GM23248 (cell line): ENCODE data around the gene LCN12. TPM values are rescaled to one million over a fixed set of nuclear protein-coding genes. Genes with fewer than 3 reads are reported as not detected.

Experiments
- DNase-seq: peaks from one replicate; pipeline ENCODE4 v3.0.0-alpha.2; 2015
- H2AFZ ChIP-seq: fragments of 200-600 bp; sonication (generic); 2 replicates; pipeline ENCODE4 v1.6.1; 2016; ENCODE audit warnings: antibody characterized with exemption
- H3F3A ChIP-seq: fragments of 200-600 bp; sonication (generic); 2 replicates; pipeline ENCODE4 v1.6.1; 2016; ENCODE audit warnings: mild to moderate bottlenecking, antibody characterized with exemption, mixed run types; ENCODE audit not compliant: insufficient read depth
- H3K27ac ChIP-seq: fragments of 200-600 bp; sonication (generic); 2 replicates; pipeline ENCODE4 v1.5.1; 2016; ENCODE audit warnings: mild to moderate bottlenecking
- H3K27me3 ChIP-seq: fragments of 200-600 bp; sonication (generic); replicated peaks from 2 replicates; pipeline ENCODE4 v1.6.1; 2016; ENCODE audit warnings: mild to moderate bottlenecking; ENCODE audit not compliant: insufficient read depth
- H3K36me3 ChIP-seq: fragments of 200-600 bp; sonication (generic); 2 replicates; pipeline ENCODE4 v1.6.1; 2016; ENCODE audit warnings: low read depth, mild to moderate bottlenecking
- H3K4me1 ChIP-seq: fragments of 200-600 bp; sonication (generic); 2 replicates; pipeline ENCODE4 v1.6.1; 2016; ENCODE audit warnings: mild to moderate bottlenecking; ENCODE audit not compliant: insufficient read depth
- H3K4me2 ChIP-seq: fragments of 200-600 bp; sonication (generic); one replicate; pipeline ENCODE4 v1.6.1; 2016; ENCODE audit warnings: mild to moderate bottlenecking; ENCODE audit not compliant: unreplicated experiment
- H3K4me3 ChIP-seq: fragments of 200-600 bp; sonication (generic); 2 replicates; pipeline ENCODE4 v1.5.1; 2016; ENCODE audit warnings: mild to moderate bottlenecking
- H3K79me2 ChIP-seq: fragments of 200-600 bp; sonication (generic); 2 replicates; pipeline ENCODE4 v1.6.1; 2016; ENCODE audit warnings: mild to moderate bottlenecking; ENCODE audit not compliant: insufficient read depth
- H3K9ac ChIP-seq: fragments of 200-600 bp; sonication (generic); 2 replicates; pipeline ENCODE4 v1.6.1; 2016; ENCODE audit warnings: mild to moderate bottlenecking
- H3K9me2 ChIP-seq: fragments of 200-600 bp; sonication (generic); 2 replicates; pipeline ENCODE4 v1.6.1; 2016; ENCODE audit warnings: mixed run types, mild to moderate bottlenecking, moderate library complexity; ENCODE audit not compliant: insufficient read depth
- H3K9me3 ChIP-seq: fragments of 200-600 bp; sonication (generic); one replicate; pipeline ENCODE4 v1.6.1; 2017; ENCODE audit warnings: low read depth
- H4K20me1 ChIP-seq: fragments of 200-600 bp; sonication (generic); 2 replicates; pipeline ENCODE4 v1.6.0; 2016; ENCODE audit not compliant: insufficient read depth
- EZH2 ChIP-seq: fragments of 200-600 bp; sonication (generic); IDR thresholded peaks from 2 replicates; pipeline ENCODE4 v1.6.1; 2018; ENCODE audit warnings: antibody characterized with exemption, mild to moderate bottlenecking; ENCODE audit not compliant: insufficient read depth, poor library complexity, severe bottlenecking
- EZH2phosphoT487 ChIP-seq: fragments of 200-600 bp; sonication (generic); IDR thresholded peaks from 2 replicates; pipeline ENCODE4 v1.6.1; 2018; ENCODE audit warnings: antibody characterized with exemption, moderate library complexity, mild to moderate bottlenecking, low read depth; ENCODE audit not compliant: insufficient read depth
- WGBS, 2 experiments: methylation state at CpG; one replicate each; pipeline ENCODE4 v1.1.6; 2015 to 2017; ENCODE audit warnings: low lambda C conversion rate in 2 of 2, low coverage in 1 of 2; ENCODE audit errors: missing lambda C conversion rate in 2 of 2; 5-methylcytosine and 5-hydroxymethylcytosine counted together
- in situ Hi-C: fragments of 300-500 bp; cut with MboI; formaldehyde crosslinking; loops from 2 replicates; pipeline ENCODE4 v1.15.0; 2020
- polyA plus RNA-seq: library from polyadenylated mRNA; unstranded; fragments of >200 nt; fragmentation: Nextera tagmentation; extraction: Ambion mirVana; gene quantifications from 2 replicates; pipeline ENCODE4 v1.2.1, GENCODE V29; 2016
- total RNA-seq: library from RNA; depleted of rRNA; stranded (reverse); fragments of >200 nt; shearing (Covaris generic); gene quantifications from 2 replicates; pipeline ENCODE4 v1.2.3, GENCODE V29; 2014; rRNA removed

Gene LCN12
- total RNA-seq: not detected in 2 replicates
- not detected in 2 replicates for polyA plus RNA-seq

DNA sequence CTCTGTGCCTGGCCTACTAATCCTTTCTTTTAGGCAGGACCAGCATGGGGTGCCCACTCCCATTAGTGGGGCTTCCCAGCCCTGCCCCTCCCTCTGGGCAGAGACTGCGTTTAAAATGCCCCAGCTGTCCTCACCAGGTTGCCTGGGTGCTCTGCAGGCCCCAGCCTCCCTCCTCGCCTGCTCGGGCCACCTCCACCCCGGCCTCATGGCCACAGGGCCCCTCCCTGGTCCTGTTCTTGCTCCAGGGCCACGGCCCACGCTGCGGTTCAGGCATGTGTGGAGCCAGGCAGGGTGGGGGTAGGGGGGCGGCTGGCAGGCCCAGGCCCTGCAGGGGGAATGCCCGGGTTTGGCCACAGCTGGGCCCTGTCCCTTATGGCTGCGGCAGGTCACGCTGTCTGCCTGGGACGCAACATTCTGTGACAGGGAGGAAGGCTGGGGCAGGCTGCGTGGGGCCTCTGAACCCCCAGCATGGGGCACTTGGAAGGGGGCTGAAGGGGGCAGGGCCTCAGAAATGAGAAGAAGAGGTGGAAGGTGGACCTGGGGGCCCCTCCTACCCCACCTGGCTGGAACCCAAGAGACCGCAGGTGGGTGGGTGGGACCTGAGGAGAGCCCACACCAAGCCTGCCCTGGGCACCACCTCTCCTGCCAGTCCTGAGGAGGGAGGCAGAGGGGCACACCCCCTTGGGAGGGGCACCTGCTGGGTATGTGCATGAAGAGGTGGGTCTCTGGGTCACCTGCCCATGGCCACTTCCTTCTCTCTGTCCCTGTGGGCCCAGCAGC lies at the start of gene LCN12:
Gene LCN12, plus strand, starts transcription at position 733 of the 780 bp plus-strand sequence. CDS start 55 bp downstream, outside the sequence.
- WGBS, 2 experiments: 75% methylated on average over 8 to 14 of the region's 14 CpGs
- TF ChIP-seq EZH2 (no peak), EZH2phosphoT487 (no peak)

DNA sequence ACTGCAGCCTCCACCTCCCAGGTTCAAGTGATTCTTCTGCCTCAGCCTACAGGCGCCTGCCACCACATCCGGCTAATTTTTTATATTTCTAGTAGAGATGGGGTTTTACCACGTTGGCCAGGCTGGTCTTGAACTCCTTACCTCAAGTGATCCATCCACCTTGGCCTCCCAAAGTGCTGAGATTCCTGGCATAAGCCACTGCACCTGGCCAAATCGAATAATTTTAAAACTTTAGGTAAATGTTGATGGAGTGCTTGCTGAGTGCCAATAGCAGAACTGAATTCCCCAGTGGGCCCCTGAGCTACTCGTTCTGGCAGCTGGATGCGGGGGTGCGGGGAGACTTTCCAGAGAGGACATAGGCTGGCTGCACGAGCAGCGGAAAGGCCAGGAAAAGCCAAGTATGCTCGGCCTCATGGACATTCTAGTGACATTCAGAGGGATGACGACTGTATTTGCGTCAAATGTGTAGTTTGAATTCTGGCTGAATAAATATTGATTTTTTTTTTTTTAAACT lies 49.0 kb upstream of the LCN12 start:
- H3K4me1 ChIP-seq: peaks cover 19% of the 10 kb centered on the region
- DNase-seq: no peak
- in situ Hi-C loops: no loop called here
- H3K4me2 ChIP-seq: no peak overlapping the region
- no peak overlapping the region for H3K9ac ChIP-seq
- no peaks in the 10 kb centered on the region for H3K27me3 ChIP-seq
- peak overlapping the region; percentile 67; the same call in 1 of the 2 replicates for H3K27ac ChIP-seq
- H3K4me3 ChIP-seq: no peak overlapping the region
- H3F3A ChIP-seq: peaks cover 11% of the 10 kb centered on the region
- H3K9me2 ChIP-seq: no peaks in the 10 kb centered on the region
- TF ChIP-seq EZH2 (no peak), EZH2phosphoT487 (no peak)
- 90 to 95% methylated on average over 11 to 12 of the region's 12 CpGs for WGBS, 2 experiments
- H3K79me2 ChIP-seq: peaks cover 24% of the 10 kb centered on the region
- no peaks in the 10 kb centered on the region for H4K20me1 ChIP-seq
- H2AFZ ChIP-seq: no peak overlapping the region
- peaks cover 3% of the 10 kb centered on the region; the same call in 1 of the 2 replicates for H3K36me3 ChIP-seq
- no peaks in the 10 kb centered on the region for H3K9me3 ChIP-seq

More for the DNA sequence above, at the start of gene LCN12:
- no peak within 1 kb of the TSS for H3K9ac ChIP-seq
- H3K79me2 ChIP-seq: no peaks in the 10 kb centered on the region
- no peak within 1 kb of the TSS for H3K4me2 ChIP-seq
- no peaks in the 10 kb centered on the region for H3K9me2 ChIP-seq
- DNase-seq: no peak
- no peaks in the 10 kb centered on the region for H3K36me3 ChIP-seq
- H3F3A ChIP-seq: no peaks in the 10 kb centered on the region
- H4K20me1 ChIP-seq: no peaks in the 10 kb centered on the region
- no peaks in the 10 kb centered on the region; the same call in 1 of the 2 replicates for H3K27me3 ChIP-seq
- no peak within 1 kb of the TSS for H3K27ac ChIP-seq
- H3K4me1 ChIP-seq: no peaks in the 10 kb centered on the region
- in situ Hi-C loops: no loop called here
- H3K9me3 ChIP-seq: no peaks in the 10 kb centered on the region
- H3K4me3 ChIP-seq: no peak within 1 kb of the TSS
- H2AFZ ChIP-seq: no peak within 1 kb of the TSS

DNA sequence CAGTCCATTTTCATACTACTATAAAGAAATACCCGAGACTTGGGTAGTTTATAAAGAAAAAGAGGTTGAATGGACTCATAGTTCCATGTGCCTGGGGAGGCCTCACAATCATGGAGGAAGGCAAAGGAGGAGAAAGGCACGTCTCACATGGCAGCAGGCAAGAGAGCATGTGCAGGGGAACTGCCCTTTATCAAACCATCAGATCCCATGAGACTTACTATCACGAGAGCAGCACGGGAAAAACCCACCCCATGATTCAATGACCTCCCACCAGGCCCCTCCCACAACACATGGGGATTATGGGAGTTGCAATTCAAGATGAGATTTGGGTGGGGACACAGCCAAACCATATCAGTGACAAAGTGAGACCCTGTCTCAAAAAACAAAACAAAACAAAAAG lies 45.8 kb upstream of the LCN12 start:
- Histone ChIP-seq H3K79me2 (peaks cover 24% of the 10 kb centered on the region), H3K4me3 (no peak overlapping the region), H3K9ac (no peak overlapping the region), H3K4me2 (no peak overlapping the region), H3F3A (peaks cover 3% of the 10 kb centered on the region), H4K20me1 (no peaks in the 10 kb centered on the region), H3K9me2 (no peaks in the 10 kb centered on the region), H3K9me3 (no peaks in the 10 kb centered on the region), H3K4me1 (peaks cover 15% of the 10 kb centered on the region), H2AFZ (no peak overlapping the region), H3K27me3 (no peaks in the 10 kb centered on the region), H3K27ac (no peak overlapping the region), H3K36me3 (no peaks in the 10 kb centered on the region)
- DNase-seq: no peak
- TF ChIP-seq EZH2phosphoT487 (no peak), EZH2 (no peak)
- in situ Hi-C loops: no loop called here
- 83 to 88% methylated on average over 4 of the region's 4 CpGs for WGBS, 2 experiments

GRCh38 chr9:136907011-136907914 lies 44.8 kb upstream of the LCN12 start:
- H3K4me1 ChIP-seq: peaks cover 5% of the 10 kb centered on the region
- no peak overlapping the region for H3K9ac ChIP-seq
- H3K4me2 ChIP-seq: no peak overlapping the region
- TF ChIP-seq EZH2phosphoT487 (no peak), EZH2 (no peak)
- no peaks in the 10 kb centered on the region for H3F3A ChIP-seq
- no peaks in the 10 kb centered on the region for H3K9me3 ChIP-seq
- WGBS, 2 experiments: 90 to 91% methylated on average over 29 of the region's 29 CpGs
- H3K4me3 ChIP-seq: no peak overlapping the region
- H4K20me1 ChIP-seq: no peaks in the 10 kb centered on the region
- peaks cover 24% of the 10 kb centered on the region for H3K79me2 ChIP-seq
- no peak overlapping the region for H3K27ac ChIP-seq
- no peaks in the 10 kb centered on the region for H3K27me3 ChIP-seq
- H2AFZ ChIP-seq: no peak overlapping the region
- no peaks in the 10 kb centered on the region for H3K9me2 ChIP-seq
- in situ Hi-C loops: no loop called here
- DNase-seq: no peak
- H3K36me3 ChIP-seq: no peaks in the 10 kb centered on the region
